ENCODE measurements around the gene MYORG.

The MYORG gene

DNA sequence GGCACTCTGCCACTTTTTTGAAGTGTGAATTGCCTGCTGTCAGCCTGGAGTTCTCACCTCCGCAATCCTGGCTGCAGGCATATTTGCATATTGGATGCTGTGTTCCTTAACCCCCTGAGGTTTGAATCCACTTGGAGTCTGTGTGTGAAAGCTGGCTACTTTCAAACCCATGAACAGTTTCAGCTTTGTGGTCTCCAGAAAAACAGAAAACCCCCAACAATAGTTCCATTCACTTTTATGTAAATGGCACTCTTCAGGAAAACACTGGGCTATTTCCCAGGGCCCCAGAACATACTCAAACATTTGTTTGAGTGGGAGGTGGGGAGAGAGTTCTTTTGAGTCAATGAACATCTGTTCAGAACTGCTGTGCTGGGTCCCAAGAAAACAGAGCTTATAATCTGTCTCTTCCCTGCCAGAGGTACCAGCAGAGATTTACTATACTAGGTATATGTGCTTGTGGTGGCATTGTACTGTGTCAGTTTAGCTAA is 42.3 kb downstream of the MYORG start:
- no peak overlapping the region for H3K4me3 ChIP-seq (ENCODE audit: control insufficient read depth, low read depth, low read length)
- TF ChIP-seq, protein P1, sequence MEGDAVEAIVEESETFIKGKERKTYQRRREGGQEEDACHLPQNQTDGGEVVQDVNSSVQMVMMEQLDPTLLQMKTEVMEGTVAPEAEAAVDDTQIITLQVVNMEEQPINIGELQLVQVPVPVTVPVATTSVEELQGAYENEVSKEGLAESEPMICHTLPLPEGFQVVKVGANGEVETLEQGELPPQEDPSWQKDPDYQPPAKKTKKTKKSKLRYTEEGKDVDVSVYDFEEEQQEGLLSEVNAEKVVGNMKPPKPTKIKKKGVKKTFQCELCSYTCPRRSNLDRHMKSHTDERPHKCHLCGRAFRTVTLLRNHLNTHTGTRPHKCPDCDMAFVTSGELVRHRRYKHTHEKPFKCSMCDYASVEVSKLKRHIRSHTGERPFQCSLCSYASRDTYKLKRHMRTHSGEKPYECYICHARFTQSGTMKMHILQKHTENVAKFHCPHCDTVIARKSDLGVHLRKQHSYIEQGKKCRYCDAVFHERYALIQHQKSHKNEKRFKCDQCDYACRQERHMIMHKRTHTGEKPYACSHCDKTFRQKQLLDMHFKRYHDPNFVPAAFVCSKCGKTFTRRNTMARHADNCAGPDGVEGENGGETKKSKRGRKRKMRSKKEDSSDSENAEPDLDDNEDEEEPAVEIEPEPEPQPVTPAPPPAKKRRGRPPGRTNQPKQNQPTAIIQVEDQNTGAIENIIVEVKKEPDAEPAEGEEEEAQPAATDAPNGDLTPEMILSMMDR (conservative IDR thresholded peaks at IDR 0.05; ENCODE audit: control insufficient read depth, insufficient read depth, low read depth, low read length), result no peak
- no peak for DNase-seq (ENCODE audit: low read depth)

DNA sequence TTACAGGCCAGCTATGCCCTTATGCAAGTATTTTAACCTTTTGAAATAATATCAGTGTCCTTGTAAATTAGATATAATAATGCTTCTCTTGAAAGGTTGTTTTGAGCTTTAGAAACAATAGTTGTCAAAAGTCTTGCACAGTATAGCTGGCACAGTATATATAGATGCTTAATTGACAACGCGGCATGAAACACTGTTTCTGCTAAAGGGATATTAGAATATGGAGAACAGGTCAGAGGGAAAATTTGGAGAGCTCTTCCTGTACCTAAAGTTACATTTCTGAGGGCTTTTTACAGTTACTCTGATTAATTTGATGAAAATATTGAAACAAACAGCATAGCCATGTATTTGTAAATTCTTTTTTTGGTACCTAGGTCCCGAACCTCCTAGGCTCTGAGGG is 42.9 kb downstream of the MYORG start:
- TF ChIP-seq, protein P1 (conservative IDR thresholded peaks at IDR 0.05; ENCODE audit: control insufficient read depth, insufficient read depth, low read depth, low read length), result no peak

DNA sequence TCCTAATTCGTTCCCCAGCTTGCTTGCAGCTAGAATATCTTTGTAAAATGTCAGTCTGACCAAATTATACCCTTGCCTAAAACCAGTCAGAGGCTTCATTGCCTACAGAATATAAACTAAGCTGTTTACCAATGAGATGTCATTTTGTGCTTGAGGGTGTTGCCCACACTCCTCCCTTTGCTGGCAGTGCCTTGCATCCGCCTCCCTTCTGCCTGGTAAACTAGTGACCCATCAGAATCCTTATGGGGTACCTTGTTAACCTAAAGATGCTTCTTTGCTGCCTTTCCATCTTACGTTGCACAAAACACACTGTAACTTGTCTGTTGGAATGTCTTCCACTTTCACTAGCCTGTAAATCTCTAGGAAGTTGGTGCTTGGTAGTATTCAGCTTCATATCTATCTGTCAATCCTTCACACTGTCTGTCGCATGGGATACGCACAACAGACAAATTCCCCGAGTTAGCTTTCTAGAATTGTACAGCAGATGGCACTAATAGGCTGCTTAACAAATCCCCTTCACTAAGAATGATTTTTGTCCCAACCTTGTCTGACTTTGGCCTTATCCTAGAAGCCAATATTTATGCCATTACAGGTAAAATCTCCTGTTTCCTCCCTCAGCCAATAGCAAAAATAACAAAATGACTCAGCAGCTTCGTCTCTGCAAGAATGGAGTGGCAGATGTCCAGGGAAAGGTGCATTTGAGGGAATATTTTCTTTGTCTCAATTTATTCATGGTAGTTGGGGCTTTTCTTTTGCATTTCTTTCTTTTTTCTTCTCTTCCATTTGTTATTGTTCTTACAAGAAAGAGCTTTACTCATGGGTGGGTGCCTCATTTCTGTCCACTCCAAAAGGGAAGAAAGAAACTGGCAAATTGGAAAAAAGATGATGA is 44.4 kb downstream of the MYORG start:
- DNase-seq (ENCODE audit: low read depth), result peak; percentile 62
- TF ChIP-seq, protein P1 (conservative IDR thresholded peaks at IDR 0.05; ENCODE audit: control insufficient read depth, insufficient read depth, low read depth, low read length), result peak; percentile 48
- H3K4me3 ChIP-seq (ENCODE audit: control insufficient read depth, low read depth, low read length), result no peak overlapping the region

More for the DNA sequence above, 42.9 kb downstream of the MYORG start:
- H3K4me3 ChIP-seq (ENCODE audit: control insufficient read depth, low read depth, low read length), result no peak overlapping the region
- no peak for DNase-seq (ENCODE audit: low read depth)

DNA sequence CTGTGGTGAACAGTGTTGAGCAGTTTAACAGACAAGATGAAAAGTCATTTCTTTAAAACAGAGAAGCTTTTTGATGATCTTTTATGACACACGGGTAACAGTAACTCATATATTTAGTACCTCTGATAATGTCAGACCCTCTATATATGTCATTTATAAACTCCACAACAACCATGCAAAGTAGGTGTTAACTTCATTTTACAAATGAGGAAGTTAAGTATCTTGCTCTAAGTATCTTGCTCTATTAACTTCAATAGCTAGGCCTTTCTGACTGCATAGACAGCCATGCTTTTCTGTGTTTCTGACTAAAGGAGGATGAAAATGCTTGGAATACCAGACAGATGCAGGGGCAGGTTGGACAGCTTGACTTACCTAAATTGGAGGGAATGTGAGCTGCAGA is 45.5 kb downstream of the MYORG start:
- no peak for DNase-seq (ENCODE audit: low read depth)
- TF ChIP-seq, protein P1 (conservative IDR thresholded peaks at IDR 0.05; ENCODE audit: control insufficient read depth, insufficient read depth, low read depth, low read length), result no peak
- no peak overlapping the region for H3K4me3 ChIP-seq (ENCODE audit: control insufficient read depth, low read depth, low read length)

DNA sequence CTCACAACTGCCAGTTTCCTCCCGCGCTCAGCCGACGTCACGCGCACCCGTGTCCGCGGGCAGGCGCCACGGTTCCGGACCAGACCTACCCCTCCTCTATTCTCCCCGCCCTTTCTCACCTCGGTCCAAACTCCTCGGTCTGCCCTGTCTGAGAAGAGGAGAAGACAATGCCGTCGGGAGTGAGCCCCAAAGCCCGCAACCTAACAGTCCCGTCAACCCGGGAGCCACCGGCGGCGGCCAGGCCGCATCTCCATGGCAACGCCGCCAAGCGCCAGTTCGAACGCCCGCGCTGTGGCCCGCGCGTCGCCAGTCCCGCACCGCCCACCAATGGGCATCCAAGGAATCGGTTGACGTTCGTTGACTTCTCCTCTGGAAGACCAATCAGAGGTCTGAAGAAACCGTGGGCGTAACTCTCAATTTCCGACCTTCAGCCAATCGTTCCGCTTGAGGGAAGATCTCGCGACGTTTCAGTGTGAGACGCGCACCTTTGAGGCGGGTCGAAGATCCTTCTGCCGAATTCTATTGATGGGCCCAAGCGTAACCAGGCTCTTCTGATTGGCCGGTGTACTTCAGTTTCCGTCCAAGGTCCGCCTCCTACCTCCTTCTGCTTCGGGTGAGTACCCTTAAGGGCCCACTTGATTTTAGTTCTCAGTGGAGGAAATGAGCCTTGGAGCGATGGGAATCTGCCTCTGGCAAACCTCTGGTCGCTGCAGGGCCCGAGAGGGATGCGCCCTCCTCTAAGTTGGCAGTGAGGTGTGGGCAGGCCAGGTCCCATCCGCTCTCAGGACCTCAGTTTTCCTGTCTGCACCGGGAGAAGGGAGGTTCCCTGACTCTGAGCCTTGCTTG is 47.5 kb downstream of the MYORG start, which contains the start of the genes KIF24 and NUDT2:
Gene KIF24 (minus strand): TSS at position 282 of the 846 bp plus-strand sequence. CDS start 17,922 bp downstream, outside the sequence.
Gene NUDT2 (plus strand): TSS at position 583 of the 846 bp plus-strand sequence. CDS start 9,471 bp downstream, outside the sequence.
- TF ChIP-seq, protein P1 (conservative IDR thresholded peaks at IDR 0.05; ENCODE audit: control insufficient read depth, insufficient read depth, low read depth, low read length), result no peak
- peak within 1 kb of the TSS; percentile 89 for H3K4me3 ChIP-seq (ENCODE audit: control insufficient read depth, low read depth, low read length)
- peak; percentile 100 for DNase-seq (ENCODE audit: low read depth)

DNA sequence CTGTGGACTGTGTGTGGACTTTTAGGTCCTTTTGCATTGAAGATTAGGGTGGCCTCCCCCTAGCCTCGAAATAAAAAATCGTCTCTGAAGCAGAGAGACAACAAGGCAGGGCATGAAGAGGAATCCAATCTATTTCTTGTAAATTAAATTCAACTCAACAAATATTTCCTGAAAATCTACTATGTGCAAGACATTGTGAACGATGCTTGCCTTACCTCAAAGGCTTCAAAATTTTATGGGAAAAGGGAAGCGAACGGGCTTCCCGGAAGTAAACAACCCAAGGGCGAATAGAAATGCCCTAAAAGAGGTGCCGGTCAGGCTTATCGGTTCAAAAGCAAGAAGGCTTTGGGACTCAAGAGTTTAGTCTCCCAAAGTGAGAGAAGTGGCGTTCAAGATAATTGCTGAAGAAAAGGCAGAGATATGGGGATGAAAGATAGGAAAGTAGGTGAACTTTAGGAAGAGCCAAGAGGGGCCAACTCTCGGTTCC is 48.2 kb downstream of the MYORG start:
- peak overlapping the region; percentile 89 for H3K4me3 ChIP-seq (ENCODE audit: control insufficient read depth, low read depth, low read length)
- DNase-seq (ENCODE audit: low read depth), result peak; percentile 38
- TF ChIP-seq, protein P1 (conservative IDR thresholded peaks at IDR 0.05; ENCODE audit: control insufficient read depth, insufficient read depth, low read depth, low read length), result no peak
